K562 (cell line): ENCODE data around the gene PDGFC. TPM values are rescaled to one million over a fixed set of nuclear protein-coding genes. Genes with fewer than 3 reads are reported as not detected.

Source experiments
- ATAC-seq: fragments of 200-7000 bp; cut with Tn5 transposase; 3 replicates; pipeline ENCODE4 v1.9.1; 2020; ENCODE audit warnings: moderate library complexity
- BruUV-seq: library from RNA; stranded (reverse); fragments of 400-500 nt; replicated peaks from 2 replicates; lab custom pipeline; 2021; lab: Mats Ljungman, UMichigan
- CTCF ChIA-PET: fragments of 300-600 bp; formaldehyde crosslinking; extraction: SDS; loops from one replicate; lab custom pipeline; 2021; ENCODE audit warnings: low intra/inter-chr PET ratio; lab: Yijun Ruan, JAX
- POLR2A ChIA-PET: fragments of 300-600, 350-650 bp; sonication (Branson Sonifier 250); formaldehyde crosslinking; extraction: SDS; loops from one replicate; lab custom pipeline; 2021; ENCODE audit warnings: antibody characterized with exemption, inconsistent platforms; lab: Yijun Ruan, JAX
- DNase-seq, 4 experiments: peaks; one replicate each; pipeline versions ENCODE4 v3.0.0 to v3.0.0-alpha.2; 2011 to 2018; ENCODE audit warnings: low spot score in 3 of 4, mixed read lengths in 3 of 4; ENCODE audit errors: extremely low read depth in 1 of 4
- FAIRE-seq: peaks from 2 replicates; lab custom pipeline; 2011; peaks lifted over from hg19 to GRCh38; lab: Jason Lieb, UNC
- H2AFZ ChIP-seq: 2 replicates; pipeline ENCODE4 v1.6.0; 2011; ENCODE audit warnings: low read depth, low read length, control low read depth, inconsistent platforms
- H3K27ac ChIP-seq: fragments of 200-600 bp; 3 replicates; pipeline ENCODE4 v1.8.0; 2011; ENCODE audit warnings: low read depth, mild to moderate bottlenecking, control low read depth, inconsistent platforms, low read length, moderate library complexity, mixed read lengths; ENCODE audit errors: extremely low read depth
- H3K27me3 ChIP-seq, 2 experiments: fragments of 300-600 bp in 1 of 2; 2 replicates in 1 of 2; 3 replicates in 1 of 2; pipeline versions ENCODE4 v1.6.0 to v1.8.0; 2011; ENCODE audit warnings: inconsistent platforms in 2 of 2, low read length in 2 of 2, mild to moderate bottlenecking in 1 of 2, mixed read lengths in 1 of 2, moderate library complexity in 1 of 2; ENCODE audit not compliant: control insufficient read depth in 2 of 2, insufficient read depth in 2 of 2
- H3K36me3 ChIP-seq: fragments of 300-600 bp; 3 replicates; pipeline ENCODE4 v1.8.0; 2011; ENCODE audit warnings: mild to moderate bottlenecking, low read length, inconsistent platforms; ENCODE audit not compliant: control insufficient read depth, insufficient read depth
- H3K4me1 ChIP-seq, 2 experiments: fragments of 200-600 bp in 1 of 2; replicated peaks in 1 of 2; 2 replicates in 1 of 2; 3 replicates in 1 of 2; pipeline versions ENCODE4 v1.5.1 to v1.8.0; 2011; ENCODE audit warnings: inconsistent platforms in 2 of 2, low read length in 2 of 2, mild to moderate bottlenecking in 1 of 2, mixed read lengths in 1 of 2, moderate library complexity in 1 of 2; ENCODE audit not compliant: control insufficient read depth in 2 of 2, insufficient read depth in 2 of 2
- H3K4me2 ChIP-seq: 2 replicates; pipeline ENCODE4 v1.6.1; 2011; ENCODE audit warnings: low read length, control low read depth, inconsistent platforms, mixed read lengths; ENCODE audit not compliant: insufficient read depth
- H3K4me3 ChIP-seq: fragments of 200-600 bp; sonication (generic), shearing (Covaris generic); 2 replicates; pipeline ENCODE4 v1.5.1; 2016; ENCODE audit warnings: control low read depth, inconsistent platforms
- H3K79me2 ChIP-seq: fragments of 200-600 bp; 3 replicates; pipeline ENCODE4 v1.8.0; 2011; ENCODE audit warnings: low read length, inconsistent platforms; ENCODE audit not compliant: control insufficient read depth, insufficient read depth
- H3K9ac ChIP-seq, 2 experiments: 2 replicates each; pipeline versions ENCODE4 v1.6.0 to v1.6.1; 2011; ENCODE audit warnings: low read depth in 2 of 2, low read length in 2 of 2, control low read depth in 1 of 2, inconsistent platforms in 1 of 2, mild to moderate bottlenecking in 1 of 2, mixed read lengths in 1 of 2; ENCODE audit not compliant: insufficient read depth in 1 of 2
- H3K9me1 ChIP-seq: one replicate; pipeline ENCODE4 v1.6.0; 2011; ENCODE audit warnings: inconsistent platforms, mild to moderate bottlenecking, low read length, moderate library complexity; ENCODE audit not compliant: control insufficient read depth, insufficient read depth
- H3K9me3 ChIP-seq: replicated peaks from 2 replicates; pipeline ENCODE4 v1.5.1; 2011; ENCODE audit warnings: low read depth, low read length, inconsistent platforms; ENCODE audit not compliant: control insufficient read depth, insufficient read depth
- H4K20me1 ChIP-seq: replicated peaks from 2 replicates; pipeline ENCODE4 v1.6.1; 2011; ENCODE audit warnings: low read length, inconsistent platforms, mixed read lengths; ENCODE audit not compliant: control insufficient read depth, insufficient read depth
- BCL6 ChIP-seq: fragments of 250-450 bp; sonication (Bioruptor Pico); IDR thresholded peaks from 2 replicates; pipeline ENCODE4 v1.4.0; 2020
- ERF ChIP-seq: fragments of 450-650 bp; formaldehyde crosslinking; IDR thresholded peaks from 2 replicates; pipeline ENCODE4 v1.4.0; 2020; ENCODE audit warnings: mild to moderate bottlenecking, mixed read lengths
- KAT8 ChIP-seq: fragments of 450-650 bp; IDR thresholded peaks from 2 replicates; pipeline ENCODE4 v1.6.1; 2016; ENCODE audit warnings: low read depth, mild to moderate bottlenecking
- NR1H2 ChIP-seq: sonication (generic); formaldehyde crosslinking; IDR thresholded peaks from 2 replicates; pipeline ENCODE4 v1.4.0; 2020; ENCODE audit warnings: mild to moderate bottlenecking, missing genetic modification reagents
- PURB ChIP-seq: sonication (generic); formaldehyde crosslinking; IDR thresholded peaks from 2 replicates; pipeline ENCODE4 v1.9.0; 2021; ENCODE audit warnings: low read depth, mild to moderate bottlenecking, missing genetic modification reagents
- ZNF282 ChIP-seq: sonication (generic); formaldehyde crosslinking; IDR thresholded peaks from 2 replicates; pipeline ENCODE4 v1.8.1; 2023; ENCODE audit warnings: missing genetic modification reagents
- ZNF395 ChIP-seq: fragments of 200-800 bp; sonication (Bioruptor generic); IDR thresholded peaks from 2 replicates; pipeline ENCODE4 v1.6.1; 2017; ENCODE audit warnings: missing genetic modification characterization, missing compliant biosample characterization
- WGBS: fragments of 100-300 bp; shearing (Covaris generic); methylation state at CpG from one replicate; pipeline ENCODE4 v1.1.6; 2016; ENCODE audit warnings: low coverage, mixed read lengths; ENCODE audit not compliant: insufficient coverage; ENCODE audit errors: missing lambda C conversion rate; 5-methylcytosine and 5-hydroxymethylcytosine counted together
- in situ Hi-C: fragments of 300-500 bp; cut with MboI; formaldehyde crosslinking; loops from 4 replicates; pipeline ENCODE4 v1.15.0; 2018; ENCODE audit warnings: inconsistent platforms, mixed read lengths
- intact Hi-C: fragments of 100-400 bp; cut with micrococcal nuclease; formaldehyde crosslinking; loops from 2 replicates; pipeline ENCODE4 v1.14.2; 2022
- polyA plus RNA-seq, 8 experiments: library from polyadenylated mRNA; depleted of rRNA in 4 of 8; stranded (reverse) in 5 of 8; unstranded in 3 of 8; fragments of >200 nt; fragmentation: Nextera tagmentation in 2 of 8; fragmentation: Illumina TruSeq in 1 of 8; extraction: Ambion mirVana in 2 of 8; extraction: Trizol in 1 of 8; gene quantifications; 2 replicates each; pipeline versions ENCODE4 v1.2.1 to v1.2.3, GENCODE V29; 2011 to 2014; ENCODE audit warnings: inconsistent platforms in 1 of 8, missing spikeins in 1 of 8
- total RNA-seq, 7 experiments: library from RNA; depleted of rRNA in 6 of 7; stranded (reverse); fragments of >200 nt in 6 of 7; fragmentation: Illumina TruSeq in 2 of 7; extraction: Trizol in 2 of 7; gene quantifications; 2 replicates each; pipeline versions ENCODE4 v1.2.1 to v1.2.3, GENCODE V29; 2011 to 2021; ENCODE audit warnings: low replicate concordance in 1 of 7
- TF ChIP-seq, protein P1 (sequence below): fragments of 250-450 bp; sonication (Bioruptor Pico); IDR thresholded peaks from 2 replicates; pipeline ENCODE4 v1.5.0; 2020; ENCODE audit warnings: mild to moderate bottlenecking, borderline replicate concordance

PDGFC gene
- total and polyA plus RNA-seq, 9 of the 15 experiments (the other 6 are each of a cell fraction or from before 2014, with no cell fraction given) = not detected

GRCh38 chr4:156820931-156821330 is 150.7 kb downstream of the PDGFC start:
- DNase-seq (no peak), FAIRE-seq (no peak)
- H3K9me3 ChIP-seq = no peaks in the 10 kb centered on the region
- H3K9me1 ChIP-seq = no peaks in the 10 kb centered on the region
- H3K4me2 ChIP-seq = no peak overlapping the region
- H3K79me2 ChIP-seq = no peaks in the 10 kb centered on the region
- no peaks in the 10 kb centered on the region for H3K4me1 ChIP-seq
- 2% methylated on average over 3 of the region's 3 CpGs for whole genome bisulfite sequencing
- no peak overlapping the region for H3K27ac ChIP-seq
- ChIA-PET CTCF (no interaction called here), POLR2A (no interaction called here)
- no TSS peak for BruUV-seq
- no peak overlapping the region for H3K4me3 ChIP-seq
- H4K20me1 ChIP-seq = no peaks in the 10 kb centered on the region
- H3K27me3 ChIP-seq = no peaks in the 10 kb centered on the region
- TF ChIP-seq, protein P1, sequence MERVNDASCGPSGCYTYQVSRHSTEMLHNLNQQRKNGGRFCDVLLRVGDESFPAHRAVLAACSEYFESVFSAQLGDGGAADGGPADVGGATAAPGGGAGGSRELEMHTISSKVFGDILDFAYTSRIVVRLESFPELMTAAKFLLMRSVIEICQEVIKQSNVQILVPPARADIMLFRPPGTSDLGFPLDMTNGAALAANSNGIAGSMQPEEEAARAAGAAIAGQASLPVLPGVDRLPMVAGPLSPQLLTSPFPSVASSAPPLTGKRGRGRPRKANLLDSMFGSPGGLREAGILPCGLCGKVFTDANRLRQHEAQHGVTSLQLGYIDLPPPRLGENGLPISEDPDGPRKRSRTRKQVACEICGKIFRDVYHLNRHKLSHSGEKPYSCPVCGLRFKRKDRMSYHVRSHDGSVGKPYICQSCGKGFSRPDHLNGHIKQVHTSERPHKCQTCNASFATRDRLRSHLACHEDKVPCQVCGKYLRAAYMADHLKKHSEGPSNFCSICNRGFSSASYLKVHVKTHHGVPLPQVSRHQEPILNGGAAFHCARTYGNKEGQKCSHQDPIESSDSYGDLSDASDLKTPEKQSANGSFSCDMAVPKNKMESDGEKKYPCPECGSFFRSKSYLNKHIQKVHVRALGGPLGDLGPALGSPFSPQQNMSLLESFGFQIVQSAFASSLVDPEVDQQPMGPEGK (CRISPR knock-in tag) = no peak
- TF ChIP-seq BCL6 (CRISPR knock-in tag) (no peak), ZNF282 (CRISPR knock-in tag) (no peak), ZNF395 (CRISPR knock-in tag) (no peak), KAT8 (no peak), PURB (CRISPR knock-in tag) (no peak), NR1H2 (CRISPR knock-in tag) (no peak), ERF (no peak)
- TF ChIP-seq, all 486 proteins: peak for 0
- intact Hi-C loops (no loop called here), in situ Hi-C loops (no loop called here)
- Histone ChIP-seq H2AFZ (no peak overlapping the region), H3K9ac (no peak overlapping the region), H3K36me3 (no peaks in the 10 kb centered on the region)
- no peak for ATAC-seq
